ENCODE measurements around the gene NFU1.

NFU1 gene

DNA sequence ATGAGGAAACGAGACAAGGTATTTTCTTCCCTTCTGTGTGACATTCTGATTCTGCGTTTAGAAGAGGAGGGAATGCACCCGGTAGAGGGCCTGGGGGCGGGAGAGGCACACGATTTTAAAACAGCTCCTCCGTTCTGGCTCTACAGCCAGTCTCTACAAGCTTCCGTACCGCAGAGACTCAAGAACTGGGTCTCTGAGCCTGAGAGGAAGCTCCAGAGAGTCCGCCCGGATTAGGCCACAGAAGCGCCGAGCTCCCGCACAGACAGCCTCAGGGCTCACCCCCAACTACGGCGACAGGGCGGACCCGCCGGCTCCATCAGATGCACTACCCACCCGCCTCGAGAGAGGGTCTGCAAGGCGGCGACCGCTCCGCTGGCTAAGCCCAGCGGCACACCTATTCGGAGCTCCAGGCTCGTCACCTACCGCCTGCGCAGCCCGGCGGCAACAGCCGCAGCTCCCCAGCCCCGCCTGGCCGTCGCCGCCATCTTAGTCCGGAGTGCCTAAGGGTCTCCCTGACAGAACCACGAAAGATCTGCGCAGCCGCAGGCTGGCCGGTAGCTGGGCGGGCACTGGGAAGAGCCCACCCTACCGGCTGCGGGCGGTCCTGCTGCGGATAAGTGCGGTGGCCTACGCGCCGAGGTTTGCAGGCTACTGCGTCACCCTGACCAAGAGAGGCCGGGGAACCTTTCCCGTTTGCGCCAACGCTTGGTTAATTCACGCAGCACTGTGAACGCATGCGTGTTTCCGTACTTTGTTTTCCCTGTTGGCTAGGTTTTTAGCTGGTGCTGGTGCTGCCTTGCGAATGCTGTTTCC, at the start of gene NFU1:
NFU1 (minus strand) TSS at position 498 of the 813 bp plus-strand sequence; CDS start at position 485, 13 bp downstream.
- DNase-seq (ENCODE audit: low read depth in 2 of 2), result peak; percentile 73

DNA sequence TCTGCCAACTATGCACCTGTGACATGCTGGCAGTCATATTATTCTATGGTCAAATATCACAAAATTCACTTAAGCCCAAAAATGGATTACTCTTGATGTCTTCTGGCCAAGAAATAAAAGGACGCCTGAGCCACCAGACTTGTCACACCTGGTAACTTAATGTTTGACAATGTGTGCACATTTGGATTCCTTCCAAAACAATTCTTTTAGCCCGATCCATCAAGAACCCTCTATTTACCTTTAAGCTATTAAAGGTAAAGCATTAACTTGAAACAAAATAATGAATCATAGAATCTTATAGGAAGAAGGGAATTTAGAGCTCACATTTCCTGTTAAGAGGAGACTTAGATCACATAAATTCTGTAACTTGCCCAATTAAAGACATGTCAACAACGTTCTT, 46.5 kb upstream of the NFU1 start:
- no peak for DNase-seq (ENCODE audit: low read depth in 2 of 2)

DNA sequence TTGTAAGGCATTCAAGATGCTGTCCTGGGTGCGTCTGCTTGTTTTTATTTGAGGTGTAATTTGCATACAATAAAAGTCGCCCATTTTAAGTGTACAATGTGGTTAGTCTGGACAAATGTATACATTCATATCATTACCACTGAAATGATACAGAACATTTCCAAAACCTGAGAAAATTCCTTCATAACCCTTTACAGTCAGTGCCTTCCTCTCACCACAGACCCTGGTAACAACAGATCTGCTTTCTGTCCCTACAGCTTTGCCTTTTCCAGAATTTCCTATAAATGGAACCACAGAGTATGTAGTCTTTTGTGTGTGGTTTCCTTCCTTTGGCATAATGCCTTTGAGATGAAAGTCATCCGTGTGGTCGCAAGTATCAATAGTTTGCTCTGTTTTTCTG, 45.8 kb upstream of the NFU1 start:
- DNase-seq (ENCODE audit: low read depth in 2 of 2), result no peak

DNA sequence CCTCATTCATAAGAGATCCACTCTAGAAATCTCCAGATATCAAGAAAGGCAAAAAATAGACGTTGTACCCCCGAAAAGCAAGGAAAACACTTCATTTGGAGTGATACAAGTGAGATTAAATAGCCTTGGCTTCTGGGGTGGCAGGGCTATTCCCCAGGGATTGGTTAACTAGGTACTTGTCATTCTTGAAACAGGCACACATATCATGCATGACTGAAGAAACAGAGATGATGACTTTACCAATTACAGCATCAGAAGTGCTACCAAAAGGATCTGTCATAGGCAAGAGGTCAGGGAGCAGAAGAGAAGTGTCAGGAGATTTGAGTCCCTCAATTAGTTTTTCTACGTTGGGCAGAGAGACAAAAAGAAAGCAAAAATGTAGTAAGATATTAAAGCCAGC, 45.2 kb upstream of the NFU1 start:
- DNase-seq (ENCODE audit: low read depth in 2 of 2), result no peak

DNA sequence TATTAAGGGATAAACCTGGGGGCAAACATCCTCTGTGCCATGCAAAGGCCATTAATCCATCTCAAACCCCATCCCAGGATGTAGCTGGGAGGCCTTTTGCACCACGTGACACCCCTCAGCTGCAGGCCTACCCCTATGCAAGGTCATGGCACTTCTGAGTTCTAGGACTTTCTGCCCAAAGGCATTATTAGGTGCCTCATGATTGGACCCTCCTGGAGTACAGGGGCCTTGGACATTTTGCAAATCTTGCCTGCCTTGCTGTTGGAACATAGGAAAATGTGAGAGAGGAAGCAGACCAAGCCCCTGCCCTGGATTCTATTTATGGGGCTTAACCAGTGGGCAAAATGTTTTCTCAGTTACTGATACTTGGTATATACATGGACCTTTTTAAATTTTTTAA, 44.2 kb upstream of the NFU1 start:
- no peak for DNase-seq (ENCODE audit: low read depth in 2 of 2)

DNA sequence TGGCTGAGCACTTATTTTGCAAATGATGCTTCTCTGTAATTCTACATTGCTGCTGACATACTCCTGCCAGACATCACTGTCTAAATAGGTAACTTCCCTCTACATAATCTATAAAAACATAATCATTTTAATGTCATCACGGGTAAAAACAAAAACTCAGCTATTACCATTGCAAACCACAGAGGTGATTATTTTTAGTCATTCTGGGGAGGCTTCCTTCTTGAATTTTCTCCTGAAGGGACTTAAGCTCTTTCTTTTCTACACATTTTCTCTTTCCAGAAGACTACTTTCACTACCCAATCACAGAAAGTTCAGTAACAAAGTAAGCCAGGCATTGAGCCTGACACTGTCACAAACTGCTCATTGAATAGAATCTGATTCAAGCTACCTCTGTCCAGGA, 40.4 kb upstream of the NFU1 start:
- no peak for DNase-seq (ENCODE audit: low read depth in 2 of 2)

DNA sequence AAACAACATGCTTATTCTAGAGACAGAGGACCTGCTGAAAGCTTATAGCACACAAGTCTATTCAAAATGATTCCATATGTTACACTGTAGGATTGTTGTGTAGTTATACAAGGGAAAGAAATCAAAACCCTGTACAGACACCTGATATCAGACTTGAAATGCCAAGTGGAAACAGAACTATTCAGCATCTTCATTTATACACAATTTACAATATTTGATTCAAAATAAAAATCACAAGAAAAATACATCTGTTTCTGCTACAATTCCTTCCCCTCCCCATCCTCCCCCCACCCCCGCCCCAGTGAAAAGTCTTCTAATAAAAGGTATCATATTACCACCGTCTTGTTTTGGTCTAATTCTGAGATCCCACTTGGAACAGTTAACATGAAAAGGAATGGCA, 37.5 kb upstream of the NFU1 start:
- no peak for DNase-seq (ENCODE audit: low read depth in 2 of 2)

DNA sequence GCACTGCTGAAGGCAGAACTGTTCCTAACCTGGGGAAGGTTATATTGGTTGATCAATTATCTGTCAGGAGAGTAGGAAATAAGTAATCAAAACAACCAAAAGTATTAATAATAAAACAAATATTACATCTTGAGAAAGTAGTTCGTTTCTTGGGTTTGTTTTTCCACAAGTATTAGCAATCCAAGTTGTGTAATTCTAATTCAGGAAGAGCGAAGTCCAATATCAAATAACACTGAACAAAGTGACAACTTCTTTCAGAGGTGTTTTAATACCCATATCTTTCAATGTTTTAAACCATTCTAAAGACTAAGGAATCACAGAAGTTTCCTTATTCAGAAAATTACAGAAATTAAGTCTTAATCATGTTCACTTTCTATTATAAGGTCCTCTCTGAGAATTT, 34.6 kb upstream of the NFU1 start:
- no peak for DNase-seq (ENCODE audit: low read depth in 2 of 2)

DNA sequence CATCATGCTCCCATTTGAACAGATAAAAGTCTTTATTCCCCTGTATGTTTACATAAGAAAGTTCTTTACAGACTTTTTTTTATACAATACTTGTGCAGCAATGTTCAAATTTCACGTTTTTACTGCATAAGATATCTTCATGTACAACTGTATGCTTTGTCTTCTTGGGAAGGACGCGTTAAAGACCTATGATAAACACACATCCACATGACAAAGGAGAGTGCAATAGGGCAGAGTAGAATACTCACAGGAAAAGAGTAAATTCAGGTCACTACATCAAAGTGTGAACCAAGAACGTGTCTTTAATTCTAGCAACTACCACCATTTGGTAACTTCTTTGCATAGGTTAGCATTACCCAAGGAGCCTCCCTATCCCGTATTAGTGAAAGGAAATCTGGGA, 33.7 kb upstream of the NFU1 start:
- DNase-seq (ENCODE audit: low read depth in 2 of 2), result no peak

DNA sequence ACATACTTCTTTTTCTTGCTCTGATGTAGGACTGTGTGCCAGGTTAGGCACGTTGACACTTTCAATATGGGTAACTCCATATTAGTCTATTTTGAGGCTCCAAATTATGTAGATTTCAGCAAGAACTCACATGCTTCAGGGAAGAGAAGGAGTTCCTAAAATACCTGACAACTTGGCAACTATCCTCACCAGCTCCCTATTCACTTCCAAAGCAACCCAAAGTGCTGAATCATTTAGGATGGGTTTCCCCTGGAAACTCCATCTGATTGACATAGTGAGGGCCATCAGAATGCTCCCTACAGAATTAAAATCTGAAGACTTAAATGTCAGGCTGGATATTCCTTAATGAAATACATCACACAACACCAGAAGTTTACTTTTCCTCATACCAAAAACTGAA, 32.5 kb upstream of the NFU1 start:
- no peak for DNase-seq (ENCODE audit: low read depth in 2 of 2)

DNA sequence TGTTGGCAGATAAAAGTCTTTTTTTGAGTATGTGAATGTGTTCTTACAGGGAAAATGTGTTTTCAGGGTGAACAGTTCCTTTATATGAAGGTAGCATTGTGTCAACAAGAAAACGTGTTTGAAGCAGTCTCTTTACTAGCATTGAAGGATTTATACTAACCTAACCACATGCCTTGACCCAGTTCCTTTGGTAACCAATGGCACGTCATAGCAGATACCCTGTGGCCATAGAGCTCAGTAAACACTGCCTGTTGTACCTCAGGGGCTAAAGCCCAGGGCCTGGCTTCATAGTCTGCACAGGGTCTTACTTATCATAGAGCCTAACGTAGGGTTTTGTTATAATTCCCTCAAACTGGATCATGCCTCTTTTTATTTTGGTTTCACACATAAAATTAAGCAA, 32.1 kb upstream of the NFU1 start:
- DNase-seq (ENCODE audit: low read depth in 2 of 2), result no peak

DNA sequence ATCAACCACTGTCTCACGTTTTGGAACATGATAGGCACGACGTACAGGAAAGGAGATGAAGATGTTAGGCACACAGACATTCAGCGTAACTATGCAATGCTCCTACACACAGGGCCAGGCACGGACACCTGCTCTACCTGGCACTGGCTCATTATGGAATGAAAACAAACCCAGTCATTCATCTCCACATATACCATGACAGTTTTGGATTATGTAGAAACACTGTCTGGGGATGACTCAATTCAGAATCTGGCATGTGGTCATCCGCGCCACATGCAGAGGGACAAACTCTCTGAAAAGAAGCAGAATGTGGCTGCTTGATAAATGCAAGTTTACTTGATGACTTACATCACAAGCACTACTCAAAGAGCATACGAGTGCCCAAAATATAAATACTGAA, 29.5 kb upstream of the NFU1 start:
- DNase-seq (ENCODE audit: low read depth in 2 of 2), result no peak

DNA sequence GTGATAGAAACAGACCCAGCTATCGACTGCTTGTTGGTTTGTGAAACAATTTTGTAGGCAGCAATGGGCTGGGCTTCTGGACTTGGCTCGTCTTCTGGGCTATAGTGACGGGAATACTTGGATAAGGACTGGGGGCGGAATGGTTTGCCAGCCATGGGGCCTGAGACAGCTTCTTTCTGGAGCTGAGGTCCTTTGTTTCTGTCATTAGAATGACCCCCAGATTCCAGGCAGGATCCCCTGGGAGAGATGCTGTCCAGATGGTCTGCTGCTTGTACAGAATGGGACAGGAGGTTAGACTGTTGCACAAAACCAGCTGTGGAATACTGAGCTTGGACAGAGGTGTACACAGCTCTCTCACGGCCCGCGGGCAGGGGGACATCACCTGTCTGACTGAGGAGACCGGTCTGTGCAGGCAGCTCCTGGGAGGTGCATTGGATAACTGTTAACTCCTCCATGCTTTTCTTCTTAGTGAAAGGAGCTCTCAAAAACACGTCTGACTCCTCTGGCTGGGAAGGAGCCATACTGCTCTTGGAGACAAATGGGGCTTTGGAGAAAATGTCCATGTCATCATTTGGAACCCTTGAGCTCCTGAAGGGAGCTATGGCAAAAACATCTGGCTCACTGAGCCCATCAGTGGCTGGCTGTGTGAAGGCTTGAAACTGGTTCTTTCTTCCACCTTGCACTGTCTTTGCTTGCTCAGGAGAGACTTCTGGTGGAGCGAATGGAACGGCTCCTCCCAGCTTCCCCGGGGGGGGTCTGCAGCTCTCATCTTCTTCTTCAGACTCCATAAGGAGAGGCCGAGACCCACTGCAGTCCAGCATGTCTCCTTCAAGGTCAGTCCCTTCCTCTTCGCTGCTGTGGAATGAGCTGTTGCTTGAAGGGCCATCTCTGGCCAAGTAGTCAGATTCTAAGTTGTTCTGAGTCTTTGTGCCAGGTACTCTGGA, 28.6 kb upstream of the NFU1 start:
- no peak for DNase-seq (ENCODE audit: low read depth in 2 of 2)

DNA sequence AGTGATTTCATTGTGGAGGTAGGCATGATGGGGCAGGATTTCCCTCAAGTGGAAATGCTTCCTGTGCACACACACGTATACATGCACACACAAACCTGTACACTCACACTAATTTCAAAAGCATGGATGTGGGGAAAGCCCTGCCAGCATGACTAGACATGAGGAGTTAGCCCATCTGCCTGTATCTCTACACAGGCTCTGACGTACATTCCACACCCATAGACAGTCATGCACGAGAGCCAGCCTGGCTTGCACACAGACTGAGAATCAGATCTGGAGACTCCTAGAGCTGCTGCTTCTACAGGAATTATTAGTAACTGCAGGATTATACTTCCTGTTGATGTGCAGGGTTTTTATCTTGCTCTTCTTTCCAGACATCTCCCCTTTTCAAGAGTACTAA, 27.3 kb upstream of the NFU1 start:
- DNase-seq (ENCODE audit: low read depth in 2 of 2), result no peak

DNA sequence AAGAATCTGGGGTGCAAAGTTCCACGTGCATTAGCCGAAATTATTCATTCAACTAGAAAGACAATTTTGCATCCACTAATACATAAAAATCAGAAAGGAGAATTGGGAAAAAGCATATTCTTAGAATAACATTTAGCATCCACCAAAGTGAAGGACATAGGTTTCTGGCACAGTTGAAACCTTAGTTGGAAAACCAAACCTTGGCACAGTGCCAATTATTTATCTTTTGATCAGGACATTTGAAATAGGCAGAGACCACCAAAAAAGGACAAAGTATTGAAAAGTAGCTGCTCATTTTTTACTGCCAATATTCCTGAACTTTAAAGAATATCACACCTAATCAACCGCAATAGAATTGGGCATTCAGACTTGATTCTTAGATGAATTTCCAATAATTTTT, 25.5 kb upstream of the NFU1 start:
- DNase-seq (ENCODE audit: low read depth in 2 of 2), result no peak

DNA sequence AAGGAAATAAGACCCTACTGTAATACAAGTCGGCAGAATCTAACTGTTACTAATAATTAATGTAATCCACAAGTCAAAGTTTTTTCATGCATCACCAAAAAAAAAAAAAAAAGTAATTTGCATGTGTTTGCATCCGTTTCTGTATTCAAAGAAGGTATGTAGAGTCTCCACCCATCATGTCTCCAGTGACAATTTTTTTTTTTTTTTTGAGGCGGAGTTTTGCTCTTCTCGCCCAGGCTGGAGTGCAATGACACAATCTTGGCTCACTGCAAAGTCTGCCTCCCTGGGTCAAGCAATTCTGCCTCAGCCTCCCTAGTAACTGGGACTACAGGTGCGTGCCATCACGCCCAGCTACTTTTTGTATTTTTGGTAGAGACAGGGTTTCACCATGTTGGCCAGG, 24.2 kb upstream of the NFU1 start:
- no peak for DNase-seq (ENCODE audit: low read depth in 2 of 2)

DNA sequence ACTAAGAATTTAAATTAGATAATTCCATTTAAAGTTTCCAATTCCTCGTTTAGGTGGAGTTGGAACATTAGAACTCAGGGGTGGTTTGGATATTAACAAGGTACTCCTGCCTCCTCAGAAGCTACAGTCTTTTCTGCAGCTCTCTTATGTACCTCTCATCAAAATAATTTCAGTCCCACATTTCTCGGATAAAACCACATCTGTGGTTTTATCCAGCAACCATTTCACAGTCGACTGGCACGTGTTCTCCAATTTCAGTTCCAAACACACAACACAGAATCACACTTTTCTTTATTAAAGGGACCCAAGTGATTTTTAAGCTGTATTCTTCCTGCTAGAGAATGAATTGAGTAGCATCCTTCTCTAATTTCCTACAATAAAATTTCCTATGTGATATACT, 22.7 kb upstream of the NFU1 start:
- DNase-seq (ENCODE audit: low read depth in 2 of 2), result no peak

DNA sequence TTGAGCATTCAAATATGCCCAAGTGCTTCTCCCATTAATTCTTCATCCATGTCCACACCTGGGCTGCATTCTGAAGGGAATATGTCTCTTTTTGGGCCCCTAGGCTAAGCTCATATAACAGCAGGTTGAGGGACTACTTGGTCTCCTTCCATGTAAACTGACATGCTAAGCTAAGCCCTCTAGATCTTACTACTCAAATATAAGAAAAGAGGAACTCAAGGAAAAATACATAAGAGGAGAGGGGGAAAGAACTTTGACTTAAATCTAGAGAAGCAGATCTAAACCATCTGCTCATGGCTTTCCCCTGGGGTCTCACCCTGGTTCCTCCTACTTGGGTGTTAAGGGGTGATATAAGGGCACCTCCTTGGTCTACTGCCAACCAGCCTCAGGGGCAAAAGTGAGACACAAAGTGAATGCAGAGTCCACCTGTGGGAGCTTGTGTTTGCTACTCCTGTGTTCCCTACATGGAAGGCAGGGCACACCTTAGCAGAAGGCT, 19.8 kb upstream of the NFU1 start:
- no peak for DNase-seq (ENCODE audit: low read depth in 2 of 2)

DNA sequence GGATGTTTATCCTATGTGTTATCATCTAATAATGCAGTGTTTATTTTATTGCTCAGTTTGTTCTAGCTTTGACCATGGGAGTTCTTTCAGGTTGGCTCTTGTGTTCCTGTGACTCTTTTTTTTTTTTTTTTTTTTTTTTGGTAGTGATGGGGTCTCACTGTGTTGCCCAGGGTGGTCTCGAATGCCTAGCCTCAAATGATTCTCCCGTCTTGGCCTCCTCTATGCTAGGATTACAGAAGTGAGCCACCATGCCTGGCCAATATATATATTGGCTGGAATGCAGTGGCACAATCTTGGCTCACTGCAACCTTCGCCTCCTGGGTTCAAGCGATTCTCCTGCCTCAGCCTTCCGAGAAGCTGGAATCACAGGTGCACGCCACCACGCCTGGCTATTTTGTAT, 18.9 kb upstream of the NFU1 start:
- no peak for DNase-seq (ENCODE audit: low read depth in 2 of 2)

DNA sequence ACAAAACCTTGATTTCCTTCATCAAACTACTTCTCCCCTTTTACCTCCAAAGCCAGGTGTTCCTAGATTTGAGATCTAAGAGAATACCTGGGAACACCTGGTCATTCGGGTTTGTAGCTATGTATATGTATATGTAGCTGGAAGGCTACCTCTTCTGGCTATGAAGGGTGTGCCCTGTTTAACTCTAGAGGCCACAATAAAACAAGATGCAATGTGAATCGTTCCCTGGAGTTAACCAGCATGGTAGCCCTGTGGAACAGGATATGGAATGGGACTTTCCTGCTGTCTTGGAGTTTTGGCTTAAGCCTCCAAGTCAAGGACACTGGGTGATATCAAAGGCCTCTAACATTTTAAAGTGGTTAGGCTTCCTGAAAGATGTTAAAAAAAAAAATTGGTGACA, 17.7 kb upstream of the NFU1 start:
- DNase-seq (ENCODE audit: low read depth in 2 of 2), result no peak

DNA sequence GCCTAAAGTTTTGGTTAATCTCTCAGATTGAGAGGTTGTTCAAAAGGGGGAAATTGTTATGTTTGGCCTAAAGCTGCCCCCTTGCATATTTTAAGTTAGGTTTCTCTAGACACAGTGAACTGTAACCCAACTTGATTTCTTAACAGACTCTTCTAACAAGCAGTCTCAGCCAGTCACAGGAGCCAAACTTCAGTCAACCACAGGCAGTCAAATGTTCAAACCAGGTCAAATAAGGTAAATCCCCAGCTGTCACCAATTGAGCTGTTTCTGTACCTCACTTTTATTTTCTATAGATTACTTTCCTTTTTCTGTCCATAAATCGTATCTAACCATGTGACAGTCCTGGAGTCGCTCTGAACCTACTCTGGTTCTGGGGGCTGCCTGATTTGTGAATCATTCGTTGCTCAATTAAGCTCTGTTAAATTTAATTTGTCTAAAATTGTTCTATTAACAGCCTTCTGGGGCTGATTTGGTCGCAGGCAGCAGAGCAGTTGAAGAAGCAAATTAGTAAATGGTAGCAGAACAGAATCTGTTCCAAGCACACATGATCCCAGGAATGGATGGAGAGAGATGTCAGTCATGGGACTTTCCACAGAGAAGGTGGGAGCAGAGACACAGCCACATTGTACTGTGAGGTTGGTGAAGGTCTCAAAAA, 16.4 kb upstream of the NFU1 start:
- no peak for DNase-seq (ENCODE audit: low read depth in 2 of 2)

DNA sequence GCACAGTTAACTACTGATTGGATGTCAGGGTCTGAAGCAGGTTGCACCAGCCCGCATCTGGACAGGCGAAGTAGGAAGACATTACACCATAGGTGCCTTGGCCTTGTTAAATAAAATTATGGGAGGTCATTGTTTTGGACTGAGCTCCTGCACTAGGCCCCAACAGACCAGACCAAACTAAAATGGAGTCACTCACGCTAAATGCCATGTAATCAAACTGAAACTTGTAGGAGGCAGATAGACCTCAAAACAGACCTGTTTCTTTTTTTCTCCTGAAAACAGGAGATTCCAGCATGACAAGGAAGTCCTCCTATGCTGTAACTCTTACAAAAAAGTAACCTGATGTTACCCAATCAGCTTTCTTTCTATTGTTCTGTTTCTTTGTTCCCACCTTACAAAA, 15.5 kb upstream of the NFU1 start:
- DNase-seq (ENCODE audit: low read depth in 2 of 2), result no peak
